Measurements from ENCODE around the gene PRPF39.
"Not testable (repeated sequence)": the region's sequence is repeated elsewhere in the genome, so short reads cannot be mapped to it uniquely, and the experiment has no call there.

The PRPF39 gene

DNA sequence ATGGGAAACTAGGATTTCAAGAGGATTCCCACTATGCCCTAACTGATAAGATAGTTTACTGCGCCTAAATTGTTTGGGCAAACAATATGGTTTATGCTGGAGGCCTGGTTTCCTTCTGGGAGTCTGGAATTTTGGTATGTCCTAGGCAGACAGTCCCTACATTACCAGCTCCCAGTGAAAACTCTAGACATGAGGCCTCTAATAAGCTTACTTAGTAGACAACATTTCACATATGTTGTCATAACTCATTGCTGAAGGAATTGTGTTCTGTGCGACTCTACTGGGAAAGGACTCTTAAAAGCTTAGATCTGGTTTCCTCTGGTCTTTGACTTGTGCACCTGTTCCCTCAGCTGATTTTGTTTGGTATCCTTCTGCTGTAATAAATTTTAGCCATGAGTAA lies 18.0 kb upstream of the PRPF39 start:
- DNase-seq (ENCODE audit: extremely low read depth, low read depth), result no peak
- TF ChIP-seq, protein P1, sequence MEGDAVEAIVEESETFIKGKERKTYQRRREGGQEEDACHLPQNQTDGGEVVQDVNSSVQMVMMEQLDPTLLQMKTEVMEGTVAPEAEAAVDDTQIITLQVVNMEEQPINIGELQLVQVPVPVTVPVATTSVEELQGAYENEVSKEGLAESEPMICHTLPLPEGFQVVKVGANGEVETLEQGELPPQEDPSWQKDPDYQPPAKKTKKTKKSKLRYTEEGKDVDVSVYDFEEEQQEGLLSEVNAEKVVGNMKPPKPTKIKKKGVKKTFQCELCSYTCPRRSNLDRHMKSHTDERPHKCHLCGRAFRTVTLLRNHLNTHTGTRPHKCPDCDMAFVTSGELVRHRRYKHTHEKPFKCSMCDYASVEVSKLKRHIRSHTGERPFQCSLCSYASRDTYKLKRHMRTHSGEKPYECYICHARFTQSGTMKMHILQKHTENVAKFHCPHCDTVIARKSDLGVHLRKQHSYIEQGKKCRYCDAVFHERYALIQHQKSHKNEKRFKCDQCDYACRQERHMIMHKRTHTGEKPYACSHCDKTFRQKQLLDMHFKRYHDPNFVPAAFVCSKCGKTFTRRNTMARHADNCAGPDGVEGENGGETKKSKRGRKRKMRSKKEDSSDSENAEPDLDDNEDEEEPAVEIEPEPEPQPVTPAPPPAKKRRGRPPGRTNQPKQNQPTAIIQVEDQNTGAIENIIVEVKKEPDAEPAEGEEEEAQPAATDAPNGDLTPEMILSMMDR (IDR thresholded peaks at IDR 0.05; ENCODE audit: low read depth, low read length), result no peak

GRCh38 chr14:45066667-45067066 lies 17.2 kb upstream of the PRPF39 start:
- no peak for DNase-seq (ENCODE audit: extremely low read depth, low read depth)
- TF ChIP-seq, protein P1 (IDR thresholded peaks at IDR 0.05; ENCODE audit: low read depth, low read length), result no peak

DNA sequence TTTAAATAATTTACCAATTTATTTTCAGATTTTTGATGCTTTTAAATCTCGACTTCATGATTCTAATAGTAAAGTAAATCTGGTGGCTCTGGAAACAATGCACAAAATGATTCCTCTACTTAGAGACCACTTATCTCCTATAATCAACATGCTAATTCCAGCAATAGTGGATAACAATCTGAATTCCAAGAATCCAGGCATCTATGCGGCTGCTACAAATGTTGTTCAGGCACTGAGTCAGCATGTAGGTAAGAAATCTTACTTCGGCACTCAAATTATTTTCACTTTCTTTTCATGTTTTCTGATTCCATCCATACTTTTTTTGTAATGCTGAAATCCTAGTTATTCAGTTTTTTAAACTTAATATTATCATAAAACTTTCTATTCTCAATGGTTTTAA lies 15.5 kb upstream of the PRPF39 start:
- DNase-seq (ENCODE audit: extremely low read depth, low read depth), result no peak
- TF ChIP-seq, protein P1 (IDR thresholded peaks at IDR 0.05; ENCODE audit: low read depth, low read length), result no peak

DNA sequence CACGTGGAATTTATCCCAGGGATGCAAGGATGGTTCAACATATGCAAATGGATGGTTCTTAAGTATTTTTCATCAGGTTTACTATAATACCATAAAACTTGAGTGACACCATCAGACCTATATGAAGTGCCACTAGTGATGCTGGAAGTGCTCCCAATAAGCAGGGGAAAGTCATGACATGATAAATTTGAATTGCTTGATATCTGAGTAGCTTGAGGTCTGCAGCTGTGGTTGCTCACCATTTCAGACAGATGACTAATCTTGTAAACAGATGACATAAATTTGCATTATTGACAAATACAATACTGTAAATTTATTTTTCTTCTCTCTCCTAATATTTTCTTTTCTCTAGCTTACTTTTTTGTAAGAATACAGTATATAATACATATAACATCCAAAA lies 13.7 kb upstream of the PRPF39 start:
- DNase-seq (ENCODE audit: extremely low read depth, low read depth), result no peak
- TF ChIP-seq, protein P1 (IDR thresholded peaks at IDR 0.05; ENCODE audit: low read depth, low read length), result no peak

DNA sequence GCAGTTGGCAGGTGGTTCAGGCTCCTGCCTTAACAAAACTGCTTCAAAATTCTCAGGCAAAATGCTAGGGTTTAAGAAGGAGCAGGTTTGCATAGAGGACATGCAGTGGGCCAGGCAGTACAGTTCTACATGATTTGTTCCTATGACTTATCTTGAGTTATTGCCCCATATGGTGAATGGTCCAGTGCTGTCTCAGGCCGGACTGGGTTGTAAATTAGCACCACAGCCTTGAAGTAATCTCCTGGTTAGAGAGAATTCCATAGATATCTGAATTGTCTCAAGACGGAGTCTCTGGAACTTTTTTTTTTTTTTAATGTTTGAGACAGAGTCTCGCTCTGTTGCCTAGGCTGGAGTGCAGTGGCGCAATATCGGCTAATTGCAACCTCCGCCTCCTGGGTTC lies 11.8 kb upstream of the PRPF39 start:
- no peak for DNase-seq (ENCODE audit: extremely low read depth, low read depth)

DNA sequence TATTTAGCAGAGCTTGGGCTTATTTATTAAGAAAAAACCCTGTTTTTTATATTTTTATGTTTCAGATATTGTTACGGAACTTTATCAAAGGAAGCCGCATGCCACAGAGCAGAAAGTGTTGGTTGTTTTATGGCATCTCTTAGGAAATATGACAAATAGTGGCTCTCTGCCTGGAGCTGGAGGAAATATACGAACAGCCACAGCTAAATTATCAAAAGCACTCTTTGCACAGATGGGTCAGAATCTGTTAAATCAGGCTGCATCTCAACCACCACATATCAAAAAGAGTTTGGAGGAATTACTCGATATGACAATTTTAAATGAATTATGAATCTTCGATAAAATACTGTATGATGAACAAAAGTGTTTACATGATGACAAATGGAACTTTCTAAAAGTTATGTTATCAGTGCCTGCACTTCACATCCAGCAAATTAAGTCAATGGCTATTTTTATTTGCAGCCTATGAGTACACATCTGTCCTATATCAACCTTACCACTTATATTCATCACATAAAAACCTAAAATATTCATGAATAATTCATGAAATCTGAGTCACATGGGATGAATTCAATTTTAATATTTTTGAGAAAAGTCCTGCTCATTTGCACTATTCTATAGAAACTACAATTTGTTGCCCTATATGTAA lies 10.6 kb upstream of the PRPF39 start:
- TF ChIP-seq, protein P1 (IDR thresholded peaks at IDR 0.05; ENCODE audit: low read depth, low read length), result no peak
- DNase-seq (ENCODE audit: extremely low read depth, low read depth), result no peak

More for the DNA sequence above, 11.8 kb upstream of the PRPF39 start:
- TF ChIP-seq, protein P1 (IDR thresholded peaks at IDR 0.05; ENCODE audit: low read depth, low read length), result no peak

GRCh38 chr14:45078323-45078722 lies 5.6 kb upstream of the PRPF39 start:
- no peak for DNase-seq (ENCODE audit: extremely low read depth, low read depth)

DNA sequence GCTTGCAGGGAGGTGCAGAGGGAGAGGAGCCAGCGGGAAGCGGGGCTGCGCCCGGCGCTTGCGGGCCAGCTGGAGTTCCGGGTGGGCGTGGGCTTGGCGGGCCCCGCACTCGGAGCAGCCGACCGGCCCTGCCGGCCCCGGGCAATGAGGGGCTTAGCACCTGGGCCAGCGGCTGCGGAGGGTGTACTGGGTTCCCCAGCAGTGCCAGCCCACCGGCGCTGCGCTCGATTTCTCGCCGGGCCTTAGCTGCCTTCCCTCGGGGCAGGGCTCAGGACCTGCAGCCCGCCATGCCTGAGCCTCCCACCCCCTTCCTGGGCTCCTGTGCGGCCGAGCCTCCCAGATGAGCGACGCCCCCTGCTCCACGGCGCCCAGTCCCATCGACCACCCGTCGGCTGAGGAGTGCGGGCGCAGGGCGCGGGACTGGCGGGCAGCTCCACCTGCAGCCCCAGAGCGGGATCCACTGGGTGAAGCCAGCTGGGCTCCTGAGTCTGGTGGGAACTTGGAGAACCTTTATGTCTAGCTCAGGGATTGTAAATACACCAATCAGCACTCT lies 3.4 kb upstream of the PRPF39 start:
- not testable (repeated sequence) for DNase-seq (ENCODE audit: extremely low read depth, low read depth)

More at GRCh38 chr14:45078323-45078722, 5.6 kb upstream of the PRPF39 start:
- TF ChIP-seq, protein P1 (IDR thresholded peaks at IDR 0.05; ENCODE audit: low read depth, low read length), result no peak

DNA sequence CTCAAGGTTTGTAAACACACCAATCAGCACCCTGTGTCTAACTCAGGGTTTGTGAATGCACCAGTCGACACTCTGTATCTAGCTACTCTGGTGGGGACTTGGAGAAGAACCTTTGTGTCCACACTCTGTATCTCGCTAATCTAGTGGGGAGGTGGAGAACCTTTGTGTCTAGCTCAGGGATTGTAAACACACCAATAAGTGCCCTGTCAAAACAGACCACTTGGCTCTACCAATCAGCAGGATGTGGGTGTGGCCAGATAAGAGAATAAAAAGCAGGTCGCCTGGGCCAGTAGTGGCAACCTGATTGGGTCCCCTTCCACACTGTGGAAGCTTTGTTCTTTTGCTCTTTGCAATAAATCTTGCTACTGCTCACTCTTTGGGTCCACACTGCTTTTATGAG lies 2.8 kb upstream of the PRPF39 start:
- DNase-seq (ENCODE audit: extremely low read depth, low read depth), result not testable (repeated sequence)
